Endothelial cell of umbilical vein (primary cell): ENCODE data around the gene TTLL11. TPM values are rescaled to one million over a fixed set of nuclear protein-coding genes. Genes with fewer than 3 reads are reported as not detected.

Source experiments
- BruUV-seq: library from RNA; stranded (reverse); fragments of 400-500 nt; replicated peaks from 2 replicates; lab custom pipeline; 2021; lab: Mats Ljungman, UMichigan
- CTCF ChIA-PET: fragments of 300-600, 350-600 bp; sonication (Branson Sonifier 250); formaldehyde crosslinking; loops from one replicate; lab custom pipeline; 2021; ENCODE audit warnings: antibody characterized with exemption, inconsistent platforms; lab: Charles Lee
- POLR2A ChIA-PET: fragments of 300-600, 350-600 bp; sonication (Branson Sonifier 250); formaldehyde crosslinking; loops from one replicate; lab custom pipeline; 2021; ENCODE audit warnings: antibody characterized with exemption, inconsistent platforms; lab: Charles Lee
- DNase-seq: peaks from one replicate; pipeline ENCODE4 v3.0.0-alpha.2; 2011; ENCODE audit warnings: low read depth, low spot score
- FAIRE-seq: peaks from 2 replicates; lab custom pipeline; 2011; peaks lifted over from hg19 to GRCh38; lab: Jason Lieb, UNC
- H2AFZ ChIP-seq: 2 replicates; pipeline ENCODE4 v1.6.0; 2012; ENCODE audit warnings: low read depth, low read length, control low read depth, inconsistent platforms
- H3K27ac ChIP-seq: 2 replicates; pipeline ENCODE4 v1.5.1; 2011; ENCODE audit warnings: low read depth, mild to moderate bottlenecking, control low read depth, low read length, moderate library complexity; ENCODE audit not compliant: insufficient read depth
- H3K27me3 ChIP-seq, 2 experiments: 2 replicates each; pipeline versions ENCODE4 v1.6.0 to v1.6.1; 2011; ENCODE audit warnings: low read length in 2 of 2, mixed read lengths in 1 of 2; ENCODE audit not compliant: control insufficient read depth in 2 of 2, insufficient read depth in 2 of 2
- H3K36me3 ChIP-seq, 2 experiments: 2 replicates in 1 of 2; 3 replicates in 1 of 2; pipeline ENCODE4 v1.5.1; 2011; ENCODE audit warnings: low read length in 2 of 2, mild to moderate bottlenecking in 1 of 2, moderate library complexity in 1 of 2; ENCODE audit not compliant: control insufficient read depth in 2 of 2, insufficient read depth in 2 of 2; ENCODE audit errors: extremely low read depth in 1 of 2
- H3K4me1 ChIP-seq: 3 replicates; pipeline ENCODE4 v1.5.1; 2011; ENCODE audit warnings: mild to moderate bottlenecking, low read length; ENCODE audit not compliant: control insufficient read depth, insufficient read depth; ENCODE audit errors: extremely low read depth
- H3K4me2 ChIP-seq: 2 replicates; pipeline ENCODE4 v1.6.1; 2011; ENCODE audit warnings: low read length, control low read depth, mixed read lengths; ENCODE audit not compliant: insufficient read depth
- H3K4me3 ChIP-seq, 3 experiments: fragments of 200-600 bp in 1 of 3; sonication (generic), shearing (Covaris generic) in 1 of 3; replicated peaks in 1 of 3; 2 replicates each; pipeline ENCODE4 v1.5.1; 2011 to 2016; ENCODE audit warnings: control low read depth in 3 of 3, low read length in 3 of 3, mild to moderate bottlenecking in 2 of 3, inconsistent platforms in 1 of 3, low read depth in 1 of 3, moderate library complexity in 1 of 3; ENCODE audit not compliant: insufficient read depth in 1 of 3
- H3K79me2 ChIP-seq: 2 replicates; pipeline ENCODE4 v1.6.0; 2012; ENCODE audit warnings: low read length, inconsistent platforms; ENCODE audit not compliant: control insufficient read depth, insufficient read depth
- H3K9ac ChIP-seq: replicated peaks from 2 replicates; pipeline ENCODE3; 2011; ENCODE audit warnings: low read length, control low read depth; ENCODE audit not compliant: insufficient read depth; ENCODE audit errors: extremely low read depth
- H3K9me1 ChIP-seq: replicated peaks from 3 replicates; pipeline ENCODE4 v1.6.0; 2011; ENCODE audit warnings: mild to moderate bottlenecking, low read length; ENCODE audit not compliant: control insufficient read depth, insufficient read depth; ENCODE audit errors: extremely low read depth
- H3K9me3 ChIP-seq: replicated peaks from 2 replicates; pipeline ENCODE4 v1.5.1; 2012; ENCODE audit warnings: low read length, inconsistent platforms; ENCODE audit not compliant: control insufficient read depth, insufficient read depth
- H4K20me1 ChIP-seq: replicated peaks from 2 replicates; pipeline ENCODE3; 2011; ENCODE audit warnings: mild to moderate bottlenecking, low read length; ENCODE audit not compliant: control insufficient read depth, insufficient read depth; ENCODE audit errors: extremely low read depth
- CTCF ChIP-seq, 2 donors: IDR thresholded peaks; 1 replicate in 1 of 2; 2 replicates in 1 of 2; pipeline ENCODE4 v1.5.1; 2011; ENCODE audit warnings: low read length in 2 of 2, mild to moderate bottlenecking in 2 of 2, moderate library complexity in 2 of 2, control low read depth in 1 of 2, inconsistent platforms in 1 of 2, low read depth in 1 of 2; ENCODE audit not compliant: insufficient read depth in 1 of 2; ENCODE audit errors: extremely low read depth in 1 of 2
- EZH2 ChIP-seq: IDR thresholded peaks from 2 replicates; pipeline ENCODE4 v1.6.1; 2012; ENCODE audit warnings: borderline replicate concordance, low read depth, mild to moderate bottlenecking, moderate library complexity, low read length, inconsistent platforms; ENCODE audit not compliant: severe bottlenecking
- FOS ChIP-seq: IDR thresholded peaks from 2 replicates; pipeline ENCODE4 v1.6.1; 2011; ENCODE audit warnings: mild to moderate bottlenecking, low read length, moderate library complexity, borderline replicate concordance; ENCODE audit not compliant: insufficient read depth
- GATA2 ChIP-seq: IDR thresholded peaks from 2 replicates; pipeline ENCODE4 v1.7.0; 2011; ENCODE audit warnings: low read depth, mild to moderate bottlenecking, moderate library complexity, mixed read lengths, low read length; ENCODE audit not compliant: insufficient read length, insufficient read depth
- JUN ChIP-seq: IDR thresholded peaks from 2 replicates; pipeline ENCODE4 v1.6.1; 2011; ENCODE audit warnings: borderline replicate concordance, low read depth; ENCODE audit not compliant: insufficient read length, insufficient read depth
- MAX ChIP-seq: IDR thresholded peaks from 2 replicates; pipeline ENCODE4 v1.6.1; 2011; ENCODE audit not compliant: insufficient read depth, insufficient read length
- POLR2A ChIP-seq: IDR thresholded peaks from 2 replicates; pipeline ENCODE4 v1.6.1; 2012; ENCODE audit warnings: low read depth, mild to moderate bottlenecking, control low read depth, low read length
- POLR2AphosphoS5 ChIP-seq: IDR thresholded peaks from 2 replicates; pipeline ENCODE4 v1.6.1; 2012; ENCODE audit warnings: low read depth, mild to moderate bottlenecking, control low read depth, low read length, moderate library complexity; ENCODE audit not compliant: insufficient read depth
- dilution Hi-C: fragments of 300-500 bp; cut with MboI; formaldehyde crosslinking; loops from one replicate; pipeline ENCODE4 v1.15.0; 2019; ENCODE audit warnings: low sequenced_read_pairs; ENCODE audit not compliant: extremely low pct_ligation_motif_present
- intact Hi-C: fragments of 100-400 bp; cut with micrococcal nuclease; formaldehyde crosslinking; loops from one replicate; pipeline ENCODE4 v1.10.0; 2022
- polyA plus RNA-seq, 4 experiments: library from polyadenylated mRNA; depleted of rRNA in 3 of 4; stranded (reverse) in 3 of 4; unstranded in 1 of 4; fragments of >200 nt; gene quantifications; 2 replicates each; pipeline versions ENCODE4 v1.2.1 to v1.2.3, GENCODE V29; 2011 to 2012; ENCODE audit warnings: missing spikeins in 1 of 4
- total RNA-seq: library from RNA; stranded (reverse); gene quantifications from 2 replicates; pipeline ENCODE4 v1.2.3, GENCODE V29; 2021

TTLL11 gene
- total and polyA plus RNA-seq, 2 donors (not counting 3 experiments of a cell fraction or from before 2014, with no cell fraction given), result 4.9 to 5.1 TPM

- H3K4me1 ChIP-seq, result peaks cover under 1% of the 10 kb centered on the region
- BruUV-seq, result no TSS peak
- H3K36me3 ChIP-seq, result no peaks in the 10 kb centered on the region
- no peak overlapping the region for H3K4me3 ChIP-seq
- intact Hi-C loops, result no loop called here
- H3K79me2 ChIP-seq, result no peaks in the 10 kb centered on the region
- H3K4me2 ChIP-seq, result no peak overlapping the region
- H3K9ac ChIP-seq, result no peak overlapping the region
- DNase-seq (no peak), FAIRE-seq (no peak)
- H4K20me1 ChIP-seq, result no peaks in the 10 kb centered on the region
- dilution Hi-C loops, result no loop called here
- H3K9me3 ChIP-seq, result no peaks in the 10 kb centered on the region
- H3K27ac ChIP-seq, result no peak overlapping the region
- H3K27me3 ChIP-seq, result no peaks in the 10 kb centered on the region
- TF ChIP-seq EZH2, result no peak
- TF ChIP-seq POLR2AphosphoS5, result no peak
- no peak for TF ChIP-seq CTCF (IDR thresholded peaks at IDR 0.05; ENCODE audit: extremely low read depth in 1 of 2, insufficient read depth in 1 of 2, low read depth in 1 of 2, low read length in 2 of 2)
- no peak for TF ChIP-seq GATA2
- TF ChIP-seq FOS, result no peak
- TF ChIP-seq JUN, result no peak
- TF ChIP-seq MAX, result no peak
- no peak for TF ChIP-seq POLR2A
- H2AFZ ChIP-seq, result no peak overlapping the region
- CTCF ChIA-PET, result interaction anchor here (1.1 kb wide), 1 partner anchor 12 kb away, joined by 4 read pairs; no protein-coding TSS in a partner anchor
- H3K9me1 ChIP-seq, result no peaks in the 10 kb centered on the region
- POLR2A ChIA-PET, result no interaction called here
Measured at GRCh38 chr9:121865884-121866283, 227.2 kb downstream of the TTLL11 start.
